ENCODE data around the gene C17orf67. TPM values are rescaled to one million over a fixed set of nuclear protein-coding genes. Genes with fewer than 3 reads are reported as not detected.

The C17orf67 gene
- total and polyA plus RNA-seq, 9 of the 15 experiments (the other 6 are each of a cell fraction or from before 2014, with no cell fraction given) = 0.07 to 1.7 (median 0.59) TPM

DNA sequence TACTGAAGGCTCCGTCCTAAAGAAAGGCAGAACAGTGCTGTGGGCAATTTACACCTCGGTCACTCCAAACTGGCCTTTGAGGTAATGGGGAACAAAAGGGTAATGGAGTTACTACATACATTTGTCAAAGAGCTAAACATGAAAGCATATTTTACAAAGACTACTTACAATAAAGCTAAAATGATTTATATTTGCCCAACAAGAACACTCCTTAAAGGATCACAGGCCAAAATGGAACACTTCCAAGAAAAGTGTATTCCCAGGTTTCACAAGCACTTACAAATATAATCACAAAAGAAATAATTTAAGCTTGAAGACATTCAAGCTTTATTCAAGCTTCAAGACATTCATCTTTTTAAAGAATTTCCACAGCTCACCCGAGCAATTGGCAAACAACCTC lies 29.3 kb downstream of the C17orf67 start (continued):
- no peak for TF ChIP-seq NR2C2 (CRISPR knock-in tag; IDR thresholded peaks at IDR 0.05)
- TF ChIP-seq NR2C2 (tag; IDR thresholded peaks at IDR 0.05) = no peak
- no peak for TF ChIP-seq HNRNPLL (IDR thresholded peaks at IDR 0.05; ENCODE audit: low read depth, low read length, poor library complexity, severe bottlenecking)
- TF ChIP-seq ZNF583 (CRISPR knock-in tag; IDR thresholded peaks at IDR 0.05) = no peak
- no peak for TF ChIP-seq RBM14 (IDR thresholded peaks at IDR 0.05; ENCODE audit: borderline replicate concordance, insufficient read depth, low read depth, low read length)
- no peak for TF ChIP-seq ZNF76 (CRISPR knock-in tag; IDR thresholded peaks at IDR 0.05; ENCODE audit: borderline replicate concordance)
- TF ChIP-seq ZFP30 (CRISPR knock-in tag; IDR thresholded peaks at IDR 0.05; ENCODE audit: borderline replicate concordance) = no peak
- no peak for TF ChIP-seq EP400 (IDR thresholded peaks at IDR 0.05)
- no peak for TF ChIP-seq POLR2AphosphoS2 (IDR thresholded peaks at IDR 0.05; ENCODE audit: low read length)
- no peak for TF ChIP-seq SRSF7 (optimal IDR thresholded peaks at IDR 0.05; ENCODE audit: low read depth, low read length)

- BruUV-seq (replicated peaks) = no TSS peak
- no peak overlapping the region for H3K4me3 ChIP-seq
- WGBS (ENCODE audit: insufficient coverage, low coverage, missing lambda C conversion rate) = 0% methylated on average over 1 of the region's 1 CpG
- H2AFZ ChIP-seq (ENCODE audit: low read depth, low read length) = no peak overlapping the region
- no peaks in the 10 kb centered on the region; a peak in 2 of 5 replicates for H3K4me1 ChIP-seq (replicated peaks in 1 of 2; ENCODE audit: control insufficient read depth in 2 of 2, insufficient read depth in 2 of 2, low read length in 2 of 2)
- H3K27me3 ChIP-seq (ENCODE audit: control insufficient read depth in 2 of 2, insufficient read depth in 2 of 2, low read length in 2 of 2) = peaks cover 20 to 23% of the 10 kb centered on the region in 2 experiments; a peak in 4 of 5 replicates
- no peak overlapping the region for H3K9ac ChIP-seq (ENCODE audit: insufficient read depth in 1 of 2, low read depth in 2 of 2, low read length in 2 of 2)
- in situ Hi-C loops (cut with MboI) (no loop called here), intact Hi-C loops (cut with micrococcal nuclease) (no loop called here)
- DNase-seq (ENCODE audit: extremely low read depth in 1 of 4, low spot score in 3 of 4) = no peak
- ChIA-PET POLR2A (no interaction called here), CTCF (ENCODE audit: low intra/inter-chr PET ratio) (no interaction called here)
- H3K27ac ChIP-seq (ENCODE audit: extremely low read depth, low read depth, low read length) = no peak overlapping the region
- no peak for FAIRE-seq
- H3K9me3 ChIP-seq (replicated peaks; ENCODE audit: control insufficient read depth, insufficient read depth, low read depth, low read length) = no peaks in the 10 kb centered on the region
- no peak overlapping the region for H3K4me2 ChIP-seq (ENCODE audit: insufficient read depth, low read length)
- H3K9me1 ChIP-seq (ENCODE audit: control insufficient read depth, insufficient read depth, low read length) = no peaks in the 10 kb centered on the region
- no peaks in the 10 kb centered on the region for H4K20me1 ChIP-seq (replicated peaks; ENCODE audit: control insufficient read depth, insufficient read depth, low read length)
- no peak for ATAC-seq
- no peaks in the 10 kb centered on the region for H3K79me2 ChIP-seq (ENCODE audit: control insufficient read depth, insufficient read depth, low read length)
- H3K36me3 ChIP-seq (ENCODE audit: control insufficient read depth, insufficient read depth, low read length) = no peaks in the 10 kb centered on the region
- TF ChIP-seq ZBTB2 (IDR thresholded peaks at IDR 0.05) (no peak), RHOXF2B (CRISPR knock-in tag; conservative IDR thresholded peaks at IDR 0.05) (no peak), YY1 (IDR thresholded peaks at IDR 0.05; ENCODE audit: borderline replicate concordance in 1 of 3, control insufficient read depth in 1 of 3, extremely low read depth in 1 of 3, insufficient read depth in 3 of 3, insufficient read length in 1 of 3, insufficient replicate concordance in 2 of 3, low read depth in 1 of 3, low read length in 2 of 3) (no peak), IRF2 (CRISPR knock-in tag; IDR thresholded peaks at IDR 0.05) (no peak), ZNF445 (CRISPR knock-in tag; IDR thresholded peaks at IDR 0.05; ENCODE audit: low read depth) (no peak)
- TF ChIP-seq, protein P1, sequence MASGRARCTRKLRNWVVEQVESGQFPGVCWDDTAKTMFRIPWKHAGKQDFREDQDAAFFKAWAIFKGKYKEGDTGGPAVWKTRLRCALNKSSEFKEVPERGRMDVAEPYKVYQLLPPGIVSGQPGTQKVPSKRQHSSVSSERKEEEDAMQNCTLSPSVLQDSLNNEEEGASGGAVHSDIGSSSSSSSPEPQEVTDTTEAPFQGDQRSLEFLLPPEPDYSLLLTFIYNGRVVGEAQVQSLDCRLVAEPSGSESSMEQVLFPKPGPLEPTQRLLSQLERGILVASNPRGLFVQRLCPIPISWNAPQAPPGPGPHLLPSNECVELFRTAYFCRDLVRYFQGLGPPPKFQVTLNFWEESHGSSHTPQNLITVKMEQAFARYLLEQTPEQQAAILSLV (tag; IDR thresholded peaks at IDR 0.05) = no peak
These were observed 30.6 kb downstream of the C17orf67 start for GRCh38 chr17:56803071-56803470.

Data from K562 (cell line).